Nucleus accumbens (tissue), 56 donors: ENCODE measurements around the gene ZNF672.
"Not testable (repeated sequence)": the region's sequence is repeated elsewhere in the genome, so short reads cannot be mapped to it uniquely, and the experiment has no call there.

Source experiments
- DNase-seq, 56 donors: peaks; one replicate each; lab custom pipeline; 2025; lab: John Stamatoyannopoulos, UW

Gene ZNF672

DNA sequence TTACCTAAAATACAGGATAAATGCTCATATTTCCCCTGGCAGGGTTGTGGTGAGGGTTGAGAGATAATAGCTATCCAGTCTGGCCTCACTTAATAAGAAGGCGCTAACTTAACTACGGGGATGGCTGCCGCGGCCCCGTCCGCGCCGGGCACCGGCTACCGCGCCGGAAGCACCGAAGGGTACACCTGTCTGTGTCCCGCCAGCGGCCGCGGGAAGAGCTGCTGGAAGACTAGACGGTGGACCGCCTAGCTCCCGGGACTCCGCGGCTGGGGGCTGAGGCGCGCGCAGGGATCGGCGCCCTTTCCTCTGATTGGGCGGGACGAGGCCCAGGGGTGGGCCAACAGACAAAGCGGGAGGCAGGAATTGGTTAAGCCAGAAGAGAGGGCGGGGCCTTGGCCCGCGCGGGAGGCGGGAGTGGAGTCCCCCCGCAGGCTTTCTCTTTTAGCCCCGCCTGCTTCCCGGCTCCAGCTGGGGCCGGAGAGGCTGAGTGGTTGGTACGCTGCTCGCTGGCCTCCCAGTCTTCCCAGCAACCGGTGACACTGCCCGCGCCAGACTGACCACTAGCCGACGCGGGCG is at the start of gene ZNF672:
TSS of gene ZNF672 (plus strand) at position 444 of the 576 bp plus-strand sequence. CDS start 9,051 bp downstream, outside the sequence.
- peak; percentile 83 to 99 (median 97) for DNase-seq

DNA sequence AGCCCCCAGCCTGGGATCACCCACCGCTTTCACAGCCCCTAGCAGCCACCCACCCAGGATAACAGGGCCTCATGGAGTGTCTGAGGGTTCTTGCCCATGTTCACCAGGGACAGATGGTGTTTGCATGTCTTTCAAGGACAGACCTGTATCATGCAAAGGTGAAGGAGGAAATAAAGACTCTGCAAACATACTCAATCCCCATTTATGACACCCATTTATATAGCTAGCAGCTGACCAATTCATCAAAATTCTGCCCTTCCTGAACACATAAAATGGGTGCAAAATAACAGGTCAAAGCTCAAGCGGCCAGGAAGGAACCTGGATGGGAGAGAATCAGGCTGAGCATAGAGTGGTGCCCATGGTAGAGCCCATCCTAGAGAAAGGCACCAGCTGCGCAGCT is 49.7 kb upstream of the ZNF672 start:
- no peak for DNase-seq

DNA sequence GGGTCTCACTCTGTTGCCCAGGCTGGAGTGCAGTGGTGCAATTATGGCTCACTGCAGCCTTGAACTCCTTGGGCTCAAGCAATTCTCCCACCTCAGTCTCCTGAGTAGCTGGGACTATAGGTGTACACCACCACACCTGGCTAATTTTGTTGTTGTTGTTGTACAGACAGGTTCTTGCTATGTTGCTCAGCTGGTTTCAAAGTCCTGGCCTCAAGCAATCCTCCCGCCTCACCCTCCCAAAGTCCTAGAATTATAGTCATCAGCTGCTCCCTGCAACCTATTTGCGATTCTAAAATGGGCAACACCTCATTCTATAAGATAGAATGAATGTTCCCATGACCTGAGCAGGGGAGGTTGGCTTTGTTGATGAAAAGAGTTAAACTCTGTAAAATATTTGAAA is 48.7 kb upstream of the ZNF672 start:
- not testable (repeated sequence) for DNase-seq

DNA sequence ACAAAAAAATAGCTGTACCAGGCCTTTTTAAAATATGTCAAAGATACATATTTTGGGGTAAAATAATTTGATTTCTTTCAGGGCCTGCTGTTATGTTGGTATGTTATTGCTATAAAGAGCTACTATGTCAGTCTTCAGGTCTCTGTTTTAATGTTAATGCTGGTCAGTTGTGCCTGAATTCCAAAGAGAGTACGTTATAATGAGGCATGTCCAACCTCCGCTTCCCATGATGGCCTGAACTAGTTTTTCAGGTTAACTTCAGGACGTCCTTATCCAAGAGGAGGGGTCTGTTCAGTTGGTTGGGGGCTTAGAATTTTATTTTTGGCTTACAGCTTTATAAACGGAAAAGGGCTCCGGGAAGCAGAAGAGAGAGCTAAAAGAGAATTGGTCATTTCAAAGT is 47.6 kb upstream of the ZNF672 start:
- no peak for DNase-seq

DNA sequence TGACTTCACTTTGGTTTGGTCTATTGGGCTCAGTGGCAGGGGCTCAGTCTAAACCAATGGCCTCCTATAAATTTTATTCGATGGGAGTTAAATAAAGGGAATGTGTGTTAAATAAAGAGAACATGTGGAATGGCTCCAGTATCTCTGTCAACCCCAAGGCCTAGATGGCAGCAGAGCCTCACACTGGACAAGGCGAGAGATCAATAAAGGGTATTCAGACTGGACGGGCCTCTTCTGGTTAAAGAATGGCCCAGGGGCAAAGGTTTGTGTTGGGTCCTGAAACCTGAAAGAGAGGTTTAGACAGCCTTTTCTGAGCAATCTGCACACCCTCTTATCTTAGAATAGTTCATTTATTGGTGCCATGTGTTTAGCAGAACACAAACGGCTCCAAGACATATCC is 47.0 kb upstream of the ZNF672 start:
- no peak for DNase-seq

DNA sequence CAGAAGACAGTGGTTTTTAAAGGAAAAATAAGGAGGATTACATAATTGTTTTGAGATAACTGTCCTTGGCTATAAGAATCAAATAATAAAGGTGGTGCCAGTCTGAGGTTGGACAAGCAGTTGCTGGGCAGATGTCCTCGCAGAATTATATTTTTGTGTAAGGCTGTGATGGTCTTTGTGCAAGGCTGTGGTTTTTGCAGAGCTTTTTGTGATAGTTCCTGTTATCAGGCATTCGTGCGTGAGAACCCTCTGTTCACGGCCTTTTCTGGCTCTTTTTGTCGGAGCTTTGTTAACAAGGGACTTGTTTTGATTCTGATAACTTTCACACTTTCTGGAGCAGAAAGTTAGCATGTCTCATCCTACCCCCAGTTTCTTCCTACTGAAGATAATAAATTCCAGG is 45.7 kb upstream of the ZNF672 start:
- no peak for DNase-seq

DNA sequence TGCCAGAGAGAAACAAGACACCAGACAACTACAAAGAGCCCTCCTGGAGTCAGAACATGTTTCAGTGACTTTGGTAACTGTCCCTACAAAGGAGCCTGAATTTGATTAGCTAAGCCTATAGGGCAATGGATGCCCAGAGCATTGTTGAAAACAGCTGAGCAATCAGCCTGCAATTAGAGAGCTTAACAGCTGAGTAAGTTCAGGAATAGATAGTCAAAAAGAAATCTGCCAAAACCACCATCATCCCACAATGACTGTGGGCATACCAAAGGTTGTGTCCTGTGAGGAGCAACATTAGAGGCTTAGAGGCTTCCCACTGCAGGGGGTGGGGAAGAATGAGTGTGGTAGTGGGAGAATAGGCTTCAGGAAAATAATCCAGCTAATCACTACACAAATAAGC is 44.4 kb upstream of the ZNF672 start:
- no peak for DNase-seq

DNA sequence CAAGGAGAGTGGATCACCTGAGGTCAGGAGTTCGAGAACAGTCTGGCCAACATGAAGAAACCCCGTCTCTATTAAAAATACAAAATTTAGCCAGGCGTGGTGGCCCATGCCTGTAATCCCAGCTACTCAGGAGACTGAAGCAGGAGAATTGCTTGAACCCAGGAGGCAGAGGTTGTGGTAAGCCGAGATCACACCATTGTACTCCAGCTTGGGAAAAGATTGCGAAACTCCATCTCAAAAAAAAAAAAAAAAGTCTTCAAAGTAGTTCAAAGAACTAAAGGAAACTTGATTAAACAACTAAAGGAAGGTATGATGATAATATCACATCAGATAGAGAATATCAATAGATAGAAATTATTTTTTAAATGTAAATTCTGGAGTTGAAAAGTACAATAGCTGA is 43.4 kb upstream of the ZNF672 start:
- not testable (repeated sequence) for DNase-seq

DNA sequence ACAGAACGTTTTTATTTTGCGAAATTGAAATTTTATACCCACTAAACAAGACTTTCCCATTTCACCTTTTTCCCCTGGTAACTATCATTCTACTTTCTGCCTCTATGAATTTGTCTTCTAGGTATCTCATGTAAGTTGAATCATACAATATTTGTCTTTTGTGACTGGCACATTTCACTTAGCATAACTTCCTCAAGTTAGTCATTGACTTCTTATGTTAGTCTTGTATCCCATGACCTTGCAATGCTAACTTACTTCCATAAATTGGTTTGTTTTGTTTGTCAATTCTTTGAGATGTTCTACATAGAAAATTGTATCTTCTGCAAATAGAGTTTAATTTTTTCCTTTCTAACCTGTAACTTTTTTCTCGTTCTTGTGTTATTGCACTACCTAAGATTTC is 39.2 kb upstream of the ZNF672 start:
- no peak for DNase-seq

DNA sequence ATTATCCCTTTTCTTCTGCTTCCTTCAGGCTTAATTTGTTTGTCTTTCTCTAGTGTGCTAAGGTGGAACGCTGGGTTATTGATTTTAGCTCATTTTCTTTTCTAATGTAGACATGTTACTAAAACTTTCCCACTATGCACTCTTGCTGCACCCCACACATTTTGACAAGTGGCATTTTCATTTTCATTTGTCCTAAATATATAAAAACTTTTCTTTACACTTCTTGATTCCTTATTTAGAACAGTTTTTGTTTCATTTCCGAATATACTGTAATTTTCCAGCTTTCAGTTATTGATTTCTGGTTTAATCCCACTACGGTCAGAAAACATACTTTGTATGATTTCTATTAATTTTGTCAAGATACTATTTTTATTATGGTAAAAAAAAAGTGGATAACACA is 37.6 kb upstream of the ZNF672 start:
- no peak for DNase-seq

DNA sequence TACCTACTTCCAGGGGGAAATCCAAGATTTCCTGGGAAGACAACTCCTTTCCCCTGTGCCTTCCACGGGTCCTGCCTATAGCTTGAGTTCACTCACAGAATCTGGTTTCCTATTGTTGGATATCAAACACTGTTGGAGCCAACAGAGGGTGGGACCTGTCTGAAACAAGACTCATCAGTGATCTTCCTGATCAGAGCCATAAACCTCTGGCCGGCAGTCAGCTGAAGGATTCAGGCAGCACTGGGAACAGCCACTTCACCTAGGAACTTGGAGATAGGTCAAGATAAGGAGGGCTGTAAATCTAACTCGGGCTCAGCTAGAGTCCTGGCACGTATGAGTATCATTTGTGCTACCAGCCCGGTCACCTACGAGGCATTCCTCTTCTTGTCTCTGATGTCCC is 35.6 kb upstream of the ZNF672 start:
- no peak for DNase-seq

DNA sequence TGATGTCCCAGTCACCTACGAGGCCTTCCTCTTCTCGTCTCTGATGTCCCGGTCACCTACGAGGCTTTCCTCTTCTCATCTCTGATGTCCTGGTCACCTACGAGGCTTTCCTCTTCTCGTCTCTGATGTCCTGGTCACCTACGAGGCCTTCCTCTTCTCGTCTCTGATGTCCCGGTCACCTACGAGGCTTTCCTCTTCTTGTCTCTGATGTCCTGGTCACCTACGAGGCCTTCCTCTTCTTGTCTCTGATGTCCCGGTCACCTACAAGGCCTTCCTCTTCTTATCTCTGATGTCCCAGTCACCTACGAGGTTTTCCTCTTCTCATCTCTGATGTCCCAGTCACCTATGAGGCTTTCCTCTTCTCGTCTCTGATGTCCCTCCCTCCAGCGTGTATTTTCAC is 34.5 kb upstream of the ZNF672 start:
- DNase-seq, result not testable (repeated sequence)

DNA sequence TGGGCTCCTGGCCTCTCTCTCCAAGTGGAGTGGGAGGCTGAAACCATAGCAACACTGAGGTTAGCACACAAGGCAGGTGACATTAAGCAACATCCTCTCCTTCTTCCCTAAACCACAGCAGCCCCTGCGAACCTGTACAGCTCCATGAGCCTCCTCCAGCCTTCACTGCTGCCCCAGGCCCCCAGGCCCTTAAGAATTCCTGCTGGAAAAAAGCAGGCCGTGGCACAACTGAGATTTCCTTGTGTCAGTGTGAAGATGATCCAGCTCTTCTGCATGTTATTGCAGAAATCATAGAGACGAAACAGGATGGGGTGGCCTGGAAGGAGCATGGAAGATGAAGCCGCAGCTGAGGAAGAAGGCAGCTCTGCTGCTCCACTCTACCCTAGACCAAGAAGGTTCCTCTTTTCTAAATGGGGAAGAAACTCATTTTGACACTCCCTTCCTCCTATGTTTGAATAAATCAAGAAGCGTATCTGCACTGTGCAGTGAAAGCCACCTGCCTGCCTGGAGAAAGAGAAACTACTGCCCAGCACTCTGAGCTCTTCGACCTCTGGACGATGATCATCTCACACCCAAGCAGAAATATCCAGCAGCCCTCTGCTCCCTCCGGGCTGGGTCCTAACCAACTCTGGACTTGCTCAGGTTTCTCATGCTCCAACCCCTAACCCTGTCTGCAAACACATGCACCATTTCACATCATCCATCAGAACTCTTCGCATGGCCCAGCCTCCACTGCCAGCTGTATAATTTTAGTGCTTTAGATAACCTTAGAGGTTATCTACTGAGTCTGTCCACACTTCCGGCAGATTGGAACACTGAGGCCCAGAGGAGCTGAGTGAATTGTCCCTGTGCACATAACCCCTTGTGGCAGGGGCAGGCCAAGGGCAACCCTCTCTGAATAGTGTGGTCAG is 33.0 kb upstream of the ZNF672 start:
- no peak for DNase-seq

DNA sequence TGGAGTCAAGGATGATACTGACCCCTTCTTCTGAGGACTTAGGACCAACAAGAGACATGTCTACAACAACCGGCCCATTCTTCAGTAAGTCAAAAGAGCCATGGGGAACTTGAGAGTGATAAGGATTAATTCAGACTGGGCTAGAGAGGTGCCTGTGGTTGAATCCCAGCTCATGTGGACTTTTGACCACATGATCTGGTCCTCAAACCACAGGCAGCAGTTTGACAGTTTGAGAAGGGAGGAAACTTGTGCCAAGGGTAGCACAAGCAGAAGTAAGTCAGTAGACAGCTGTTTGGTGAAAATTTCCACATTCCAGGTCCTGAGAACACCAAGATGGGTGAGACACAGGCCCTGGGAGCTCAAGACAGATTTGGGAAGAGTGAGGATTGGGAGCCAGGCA is 32.1 kb upstream of the ZNF672 start:
- no peak for DNase-seq

DNA sequence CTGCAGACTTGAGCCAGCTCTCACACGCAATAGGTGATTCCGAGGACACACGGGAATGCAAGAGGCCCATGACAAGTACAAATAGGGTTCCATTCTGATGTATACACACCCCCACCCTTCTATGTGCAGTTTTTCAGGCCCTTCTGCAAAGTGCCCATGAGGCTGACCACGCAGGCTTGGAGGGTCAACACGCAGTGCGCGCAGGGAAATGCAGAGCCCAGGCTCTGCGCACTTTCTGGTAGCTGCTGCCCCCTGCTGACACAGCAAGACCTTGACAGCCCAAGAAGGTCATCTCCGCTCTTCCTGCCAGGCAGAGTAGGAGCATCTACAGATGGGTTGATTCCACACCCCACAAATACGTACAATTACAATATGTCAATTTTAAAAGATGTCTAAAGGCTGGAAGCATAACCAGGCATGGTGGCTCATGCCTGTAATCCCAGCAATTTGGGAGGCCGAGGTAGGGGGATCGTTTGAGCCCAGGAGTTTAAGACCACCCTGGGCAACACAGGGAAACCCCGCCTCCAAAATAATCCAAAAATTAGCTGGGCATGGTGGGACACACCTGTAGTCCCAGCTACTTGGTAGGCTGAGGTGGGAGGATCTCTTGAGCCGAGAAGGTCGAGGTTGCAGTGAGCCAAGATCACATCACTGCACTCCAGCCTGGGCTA is 30.8 kb upstream of the ZNF672 start:
- DNase-seq, result peak in 36 of 56 donors; percentile 8 to 78 (median 36)

DNA sequence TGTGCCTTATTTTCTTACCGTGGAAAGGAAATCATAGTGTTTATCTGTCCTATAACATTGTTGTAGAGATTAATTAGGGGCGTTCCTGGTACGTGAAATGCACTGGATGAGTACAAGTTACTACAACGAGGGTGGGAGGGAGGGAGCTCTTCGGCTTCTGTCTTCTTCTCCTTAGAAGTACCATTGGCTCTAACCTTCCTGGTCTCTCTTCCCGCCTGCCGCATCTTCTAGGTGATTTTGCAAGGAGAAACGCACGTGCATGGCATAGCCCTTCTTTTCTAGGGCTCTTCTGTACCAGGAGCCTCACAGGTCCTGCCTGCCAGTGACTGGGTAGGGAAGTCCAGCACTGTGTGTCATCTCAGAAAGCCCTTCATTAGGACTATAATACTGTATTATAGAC is 29.1 kb upstream of the ZNF672 start:
- no peak for DNase-seq

DNA sequence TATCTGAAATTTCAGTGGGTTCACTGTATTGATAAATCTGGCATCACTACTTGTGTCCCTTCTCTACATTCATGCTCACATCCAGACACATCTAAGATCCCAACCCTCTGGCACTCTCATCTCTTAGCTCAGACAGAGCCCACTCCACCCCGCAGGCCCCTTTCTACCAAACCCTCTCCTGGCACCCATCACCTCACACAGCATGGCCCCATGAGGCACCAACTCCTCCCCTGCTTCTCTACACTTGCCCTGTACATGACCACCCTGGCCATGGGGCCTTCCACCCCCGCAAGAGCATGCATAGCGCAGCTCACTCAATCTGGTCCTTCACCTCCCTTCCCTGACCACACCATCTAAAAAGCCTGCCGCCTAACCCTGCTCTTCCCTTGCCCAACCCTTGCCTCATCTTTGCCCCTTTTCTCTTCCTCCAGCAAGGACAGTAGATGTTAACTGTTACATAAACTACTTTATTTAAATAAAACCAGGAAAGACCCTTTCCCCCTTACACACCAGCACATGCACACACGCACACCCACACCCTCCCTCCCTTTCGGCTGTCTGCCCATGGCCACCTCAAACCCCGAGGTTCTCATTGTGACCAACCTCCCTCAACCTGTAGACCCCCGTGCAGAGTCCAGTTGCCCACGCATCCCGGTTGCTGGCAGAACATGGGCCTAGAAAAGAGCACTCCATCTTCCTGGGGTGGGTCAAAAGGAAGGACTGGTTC is 27.9 kb upstream of the ZNF672 start:
- no peak for DNase-seq

DNA sequence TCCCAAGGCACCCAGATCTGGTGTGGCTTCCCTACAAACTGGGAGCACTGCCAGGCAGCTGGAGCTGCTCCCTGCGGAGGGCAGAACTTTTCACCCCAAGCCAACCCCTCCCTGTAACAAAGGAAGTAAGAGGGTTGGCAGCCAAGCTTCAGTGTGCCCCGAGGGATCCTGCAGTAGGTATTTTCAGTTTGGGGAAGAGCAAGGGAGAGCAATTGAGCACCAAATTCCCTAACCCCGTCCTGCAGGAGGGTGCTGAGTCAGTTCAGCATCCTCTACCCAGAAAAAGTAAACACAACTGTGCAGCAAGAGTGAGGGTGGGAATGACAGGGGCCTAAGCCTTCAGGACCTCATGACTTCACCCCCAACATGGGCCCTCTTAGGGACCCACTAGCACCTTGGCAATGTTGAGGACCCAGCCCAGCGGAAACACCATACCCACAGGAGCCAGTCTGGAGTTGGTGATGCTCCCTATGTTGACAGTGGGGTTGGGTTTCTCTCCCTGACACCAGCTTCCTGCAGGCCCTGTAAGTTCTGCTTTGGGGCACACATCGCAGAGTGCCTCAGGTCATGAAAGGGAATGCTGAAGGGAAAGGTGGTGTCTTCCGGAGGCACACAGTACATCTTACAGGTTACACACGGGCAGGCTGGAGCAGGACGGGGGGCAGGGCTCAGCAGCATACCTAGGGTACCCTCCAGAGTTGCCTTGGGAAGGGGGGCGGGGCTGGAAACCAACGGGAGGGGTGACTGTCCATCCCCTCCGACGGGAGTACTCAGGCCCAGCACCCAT is 27.1 kb upstream of the ZNF672 start:
- DNase-seq, result peak in 1 of 56 donors; percentile 12

DNA sequence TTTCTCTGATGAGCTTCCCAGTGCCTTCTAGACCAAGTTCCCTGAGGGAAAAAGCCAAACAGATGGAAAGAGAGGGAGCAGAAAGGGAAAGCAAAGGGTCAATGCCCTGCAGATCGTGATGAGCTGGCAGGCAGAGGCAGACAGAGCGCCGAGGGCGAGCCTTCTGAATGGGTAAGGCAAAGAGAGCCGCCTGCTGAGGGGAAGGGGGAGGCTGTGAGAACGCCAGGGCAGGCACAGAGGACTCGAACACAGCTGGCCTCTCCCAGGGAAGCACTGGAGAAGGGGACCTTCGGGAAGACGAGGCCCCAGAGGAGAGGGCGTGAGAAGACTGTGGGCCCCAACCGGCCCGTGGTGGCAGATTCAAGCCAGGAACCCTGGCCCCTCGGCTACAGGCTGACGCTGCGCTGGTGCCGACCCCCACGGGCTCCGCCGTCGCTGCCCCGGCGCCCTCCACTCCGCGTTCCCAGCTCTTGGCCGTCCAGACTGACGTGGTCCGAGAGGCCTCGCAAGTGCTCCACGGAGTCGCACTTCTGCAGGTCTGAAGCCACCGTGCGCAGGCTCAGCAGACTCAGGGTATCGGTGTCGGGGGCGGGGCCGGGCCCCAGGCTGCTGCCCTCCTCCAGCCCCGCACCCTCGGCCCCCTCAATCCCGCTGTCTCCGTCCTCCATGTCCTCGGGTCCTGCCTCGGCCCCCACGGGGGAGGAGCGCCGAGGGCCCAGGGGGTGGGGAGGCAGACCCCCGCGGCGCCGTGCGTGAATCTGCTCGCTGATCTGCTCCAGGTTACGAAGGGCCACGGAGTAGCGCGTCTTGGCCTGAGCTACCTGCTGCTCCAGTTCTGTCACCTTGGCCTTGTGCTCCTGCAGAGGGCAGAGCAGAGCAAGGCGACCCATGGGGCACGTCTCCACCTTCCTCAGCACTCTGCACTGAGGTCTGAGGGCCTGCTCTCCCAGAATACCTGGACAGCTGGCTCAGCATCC is 26.2 kb upstream of the ZNF672 start:
- DNase-seq, result no peak
